Parathyroid adenoma (tissue), 2 donors: ENCODE measurements around the gene SHC1.

Experiments used
- H2AFZ ChIP-seq: fragments of 300-600 bp; sonication (generic); one replicate; pipeline ENCODE4 v1.7.0; 2017; ENCODE audit warnings: antibody characterized with exemption, mild to moderate bottlenecking
- H3K27ac ChIP-seq: fragments of 300-600 bp; sonication (generic); one replicate; pipeline ENCODE4 v1.7.0; 2017
- H3K27me3 ChIP-seq: fragments of 300-600 bp; sonication (generic); one replicate; pipeline ENCODE4 v1.7.0; 2017; ENCODE audit warnings: low read length; ENCODE audit not compliant: control insufficient read depth, insufficient read depth
- H3K36me3 ChIP-seq: fragments of 300-600 bp; sonication (generic); one replicate; pipeline ENCODE4 v1.7.0; 2017; ENCODE audit warnings: low read length; ENCODE audit not compliant: control insufficient read depth, insufficient read depth
- H3K4me1 ChIP-seq: fragments of 300-600 bp; sonication (generic); one replicate; pipeline ENCODE4 v1.7.0; 2017; ENCODE audit warnings: control low read depth
- H3K4me2 ChIP-seq: fragments of 300-600 bp; sonication (generic); one replicate; pipeline ENCODE4 v1.7.0; 2017; ENCODE audit warnings: low read length
- H3K4me3 ChIP-seq: fragments of 300-600 bp; sonication (generic); one replicate; pipeline ENCODE4 v1.7.0; 2017; ENCODE audit warnings: low read depth, low read length
- H3K79me2 ChIP-seq: fragments of 300-600 bp; sonication (generic); one replicate; pipeline ENCODE4 v1.7.0; 2017; ENCODE audit warnings: control low read depth
- H3K9ac ChIP-seq: fragments of 300-600 bp; sonication (generic); one replicate; pipeline ENCODE4 v1.7.0; 2017; ENCODE audit warnings: mild to moderate bottlenecking
- H3K9me3 ChIP-seq: fragments of 300-600 bp; sonication (generic); one replicate; pipeline ENCODE4 v1.7.0; 2017; ENCODE audit warnings: low read length; ENCODE audit not compliant: control insufficient read depth
- CTCF ChIP-seq: fragments of 300-600 bp; sonication (generic); IDR thresholded peaks from one replicate; pipeline ENCODE4 v1.7.0; 2017; ENCODE audit warnings: antibody characterized with exemption, mild to moderate bottlenecking
- donor health status: primary hyperparathyroidism.

SHC1 gene

GRCh38 chr1:154940651-154941194 is 29.8 kb downstream of the SHC1 start:
- H3K79me2 ChIP-seq = no peaks in the 10 kb centered on the region
- H3K27me3 ChIP-seq = no peaks in the 10 kb centered on the region
- no peaks in the 10 kb centered on the region for H3K9me3 ChIP-seq
- peak overlapping the region; percentile 37 for H3K27ac ChIP-seq
- H3K4me1 ChIP-seq = peaks cover 31% of the 10 kb centered on the region
- peak overlapping the region; percentile 69 for H2AFZ ChIP-seq
- no peaks in the 10 kb centered on the region for H3K36me3 ChIP-seq
- no peak overlapping the region for H3K9ac ChIP-seq
- H3K4me2 ChIP-seq = no peak overlapping the region
- TF ChIP-seq CTCF = no peak
- no peak overlapping the region for H3K4me3 ChIP-seq

GRCh38 chr1:154940213-154940560 is 30.4 kb downstream of the SHC1 start:
- H3K4me1 ChIP-seq = peaks cover 32% of the 10 kb centered on the region
- no peak for TF ChIP-seq CTCF
- H3K79me2 ChIP-seq = no peaks in the 10 kb centered on the region
- H3K27me3 ChIP-seq = no peaks in the 10 kb centered on the region
- H3K36me3 ChIP-seq = no peaks in the 10 kb centered on the region
- H3K9ac ChIP-seq = no peak overlapping the region
- H3K27ac ChIP-seq = no peak overlapping the region
- no peaks in the 10 kb centered on the region for H3K9me3 ChIP-seq
- no peak overlapping the region for H3K4me2 ChIP-seq
- no peak overlapping the region for H3K4me3 ChIP-seq
- H2AFZ ChIP-seq = no peak overlapping the region

GRCh38 chr1:154938604-154939399 is 31.7 kb downstream of the SHC1 start:
- Histone ChIP-seq H2AFZ (no peak overlapping the region), H3K27me3 (no peaks in the 10 kb centered on the region), H3K36me3 (no peaks in the 10 kb centered on the region), H3K9ac (no peak overlapping the region), H3K4me2 (no peak overlapping the region), H3K9me3 (no peaks in the 10 kb centered on the region), H3K4me3 (no peak overlapping the region), H3K79me2 (no peaks in the 10 kb centered on the region), H3K27ac (peak overlapping the region; percentile 4), H3K4me1 (peaks cover 25% of the 10 kb centered on the region)
- no peak for TF ChIP-seq CTCF

- Histone ChIP-seq H3K79me2 (no peaks in the 10 kb centered on the region), H2AFZ (peak overlapping the region; percentile 85), H3K27ac (peak overlapping the region; percentile 99), H3K9ac (no peak overlapping the region), H3K4me1 (peaks cover 24% of the 10 kb centered on the region), H3K9me3 (no peaks in the 10 kb centered on the region), H3K36me3 (no peaks in the 10 kb centered on the region), H3K4me2 (peak overlapping the region; percentile 80), H3K4me3 (peak overlapping the region; percentile 88), H3K27me3 (no peaks in the 10 kb centered on the region)
- no peak for TF ChIP-seq CTCF
Measured at GRCh38 chr1:154937988-154938386, 32.6 kb downstream of the SHC1 start.
